H1 (cell line): ENCODE results near the gene MGAT2. TPM values are rescaled to one million over a fixed set of nuclear protein-coding genes. Genes with fewer than 3 reads are reported as not detected.

ENCODE experiments used
- CTCF ChIA-PET: fragments of 300-600 bp; sonication (Branson Sonifier 250); formaldehyde crosslinking; loops from one replicate; lab custom pipeline; 2021; ENCODE audit not compliant: partially characterized antibody; lab: Charles Lee
- POLR2A ChIA-PET: fragments of 300-600 bp; sonication (Branson Sonifier 250); formaldehyde crosslinking; loops from one replicate; lab custom pipeline; 2021; ENCODE audit warnings: inconsistent platforms; ENCODE audit not compliant: partially characterized antibody; lab: Charles Lee
- DNase-seq, 2 experiments: peaks; one replicate each; pipeline versions ENCODE4 v3.0.0 to v3.0.0-alpha.2; 2010 to 2022; ENCODE audit warnings: low spot score in 2 of 2, low read depth in 1 of 2, mixed read lengths in 1 of 2
- FAIRE-seq: peaks from 2 replicates; lab custom pipeline; 2011; peaks lifted over from hg19 to GRCh38; lab: Jason Lieb, UNC
- H2AFZ ChIP-seq: 2 replicates; pipeline ENCODE4 v1.8.1; 2012; ENCODE audit warnings: low read length, inconsistent platforms
- H2AK5ac ChIP-seq: 2 replicates; pipeline ENCODE4 v1.6.1; 2013; ENCODE audit warnings: low read depth, low read length
- H2BK120ac ChIP-seq: replicated peaks from 2 replicates; pipeline ENCODE3; 2013; ENCODE audit warnings: low read depth, low read length, inconsistent platforms
- H2BK12ac ChIP-seq: 2 replicates; pipeline ENCODE4 v1.6.1; 2013; ENCODE audit warnings: low read depth, low read length
- H2BK15ac ChIP-seq: 2 replicates; pipeline ENCODE4 v1.6.1; 2013; ENCODE audit warnings: low read length
- H2BK20ac ChIP-seq: 2 replicates; pipeline ENCODE4 v1.6.1; 2013; ENCODE audit warnings: low read length
- H2BK5ac ChIP-seq: 2 replicates; pipeline ENCODE4 v1.6.1; 2013; ENCODE audit warnings: low read depth, low read length
- H3K14ac ChIP-seq: 2 replicates; pipeline ENCODE4 v1.6.1; 2013; ENCODE audit warnings: inconsistent platforms; ENCODE audit not compliant: insufficient read length
- H3K18ac ChIP-seq: 2 replicates; pipeline ENCODE4 v1.6.1; 2013; ENCODE audit warnings: low read length; ENCODE audit errors: extremely low read depth
- H3K23ac ChIP-seq: 2 replicates; pipeline ENCODE4 v1.6.1; 2013; ENCODE audit warnings: inconsistent platforms; ENCODE audit not compliant: insufficient read length
- H3K23me2 ChIP-seq: 2 replicates; pipeline ENCODE4 v1.6.1; 2013; ENCODE audit warnings: low read depth, low read length
- H3K27ac ChIP-seq: 2 replicates; pipeline ENCODE4 v1.6.1; 2011; ENCODE audit warnings: low read depth, low read length, inconsistent platforms
- H3K27me3 ChIP-seq, 4 experiments: replicated peaks in 1 of 4; 1 replicate in 1 of 4; 2 replicates in 3 of 4; pipeline versions ENCODE4 v1.6.1 to v1.8.1; 2011 to 2013; ENCODE audit warnings: low read length in 3 of 4, mild to moderate bottlenecking in 3 of 4, inconsistent platforms in 2 of 4, mixed read lengths in 2 of 4, moderate library complexity in 1 of 4; ENCODE audit not compliant: control insufficient read depth in 3 of 4, insufficient read depth in 3 of 4; ENCODE audit errors: extremely low read depth in 1 of 4
- H3K36me3 ChIP-seq, 4 experiments: 2 replicates each; pipeline versions ENCODE4 v1.6.1 to v1.8.1; 2011 to 2013; ENCODE audit warnings: mild to moderate bottlenecking in 4 of 4, low read length in 3 of 4, moderate library complexity in 2 of 4, control low read depth in 1 of 4, inconsistent platforms in 1 of 4; ENCODE audit not compliant: insufficient read depth in 4 of 4, control insufficient read depth in 2 of 4
- H3K4ac ChIP-seq: replicated peaks from 2 replicates; pipeline ENCODE3; 2013; ENCODE audit warnings: low read length, low read depth, mixed read lengths, inconsistent platforms; ENCODE audit not compliant: insufficient read length
- H3K4me1 ChIP-seq, 4 experiments: replicated peaks in 1 of 4; 1 replicate in 1 of 4; 2 replicates in 3 of 4; pipeline versions ENCODE4 v1.6.1 to v1.8.1; 2011 to 2013; ENCODE audit warnings: low read length in 3 of 4, inconsistent platforms in 2 of 4, mixed read lengths in 1 of 4; ENCODE audit not compliant: insufficient read depth in 4 of 4, control insufficient read depth in 3 of 4
- H3K4me2 ChIP-seq, 2 experiments: 2 replicates each; pipeline versions ENCODE4 v1.6.1 to v1.8.1; 2011 to 2013; ENCODE audit warnings: low read depth in 2 of 2, low read length in 2 of 2, control low read depth in 1 of 2, inconsistent platforms in 1 of 2, mild to moderate bottlenecking in 1 of 2; ENCODE audit not compliant: insufficient read depth in 1 of 2
- H3K4me3 ChIP-seq, 4 experiments: fragments of 200-600, 300-600 bp in 1 of 4; sonication (generic), shearing (Covaris generic), sonication (Bioruptor Twin) in 1 of 4; 2 replicates each; pipeline versions ENCODE4 v1.5.1 to v1.8.1; 2011 to 2016; ENCODE audit warnings: low read length in 4 of 4, low read depth in 3 of 4, control low read depth in 2 of 4, inconsistent platforms in 2 of 4, mild to moderate bottlenecking in 2 of 4, mixed read lengths in 1 of 4, moderate library complexity in 1 of 4; ENCODE audit not compliant: insufficient read depth in 2 of 4; ENCODE audit errors: extremely low read depth in 1 of 4
- H3K56ac ChIP-seq: replicated peaks from 2 replicates; pipeline ENCODE3; 2013; ENCODE audit warnings: low read depth, mild to moderate bottlenecking, mixed read lengths, low read length, inconsistent platforms; ENCODE audit not compliant: insufficient read length
- H3K79me1 ChIP-seq: 2 replicates; pipeline ENCODE4 v1.6.1; 2013; ENCODE audit warnings: low read depth, low read length, control low read depth
- H3K79me2 ChIP-seq, 2 experiments: 2 replicates each; pipeline versions ENCODE4 v1.6.1 to v1.8.1; 2012 to 2013; ENCODE audit warnings: low read length in 2 of 2, mild to moderate bottlenecking in 2 of 2, inconsistent platforms in 1 of 2; ENCODE audit not compliant: insufficient read depth in 2 of 2, control insufficient read depth in 1 of 2
- H3K9ac ChIP-seq, 4 experiments: replicated peaks in 1 of 4; 1 replicate in 1 of 4; 2 replicates in 3 of 4; pipeline versions ENCODE4 v1.6.1 to v1.8.1; 2011 to 2013; ENCODE audit warnings: low read depth in 3 of 4, low read length in 3 of 4, control low read depth in 2 of 4, mild to moderate bottlenecking in 2 of 4, moderate library complexity in 2 of 4, inconsistent platforms in 1 of 4; ENCODE audit errors: extremely low read depth in 1 of 4
- H3K9me3 ChIP-seq, 2 experiments: 2 replicates each; pipeline versions ENCODE4 v1.6.1 to v1.8.1; 2012 to 2013; ENCODE audit warnings: mild to moderate bottlenecking in 2 of 2, moderate library complexity in 2 of 2, control low read depth in 1 of 2, inconsistent platforms in 1 of 2, low read depth in 1 of 2, low read length in 1 of 2, mixed read lengths in 1 of 2; ENCODE audit not compliant: insufficient read depth in 2 of 2
- H4K20me1 ChIP-seq, 2 experiments: replicated peaks in 1 of 2; 2 replicates each; pipeline versions ENCODE3 to v1.8.1; 2011 to 2013; ENCODE audit warnings: inconsistent platforms in 2 of 2, low read length in 2 of 2, mild to moderate bottlenecking in 1 of 2; ENCODE audit not compliant: insufficient read depth in 2 of 2, control insufficient read depth in 1 of 2
- H4K5ac ChIP-seq: 2 replicates; pipeline ENCODE4 v1.6.1; 2013; ENCODE audit warnings: low read length, low read depth, mixed read lengths, inconsistent platforms; ENCODE audit not compliant: insufficient read length
- H4K8ac ChIP-seq: 2 replicates; pipeline ENCODE4 v1.8.0; 2013; ENCODE audit warnings: mild to moderate bottlenecking, moderate library complexity, low read length, inconsistent platforms; ENCODE audit not compliant: insufficient read depth; ENCODE audit errors: extremely low read depth
- H4K91ac ChIP-seq: replicated peaks from 2 replicates; pipeline ENCODE3; 2013; ENCODE audit warnings: low read length, mixed read lengths, inconsistent platforms; ENCODE audit not compliant: insufficient read length
- BRCA1 ChIP-seq: IDR thresholded peaks from 2 replicates; pipeline ENCODE4 v1.6.1; 2012; ENCODE audit warnings: low read depth, low read length, improper control_type of control experiment
- CBX5 ChIP-seq: fragments of 300-800, 300-1000 bp; sonication (generic); IDR thresholded peaks from 2 replicates; pipeline ENCODE4 v1.7.1; 2016; ENCODE audit warnings: antibody characterized with exemption, low read length, low read depth
- CTBP2 ChIP-seq: IDR thresholded peaks from 2 replicates; pipeline ENCODE4 v1.7.0; 2011; ENCODE audit warnings: borderline replicate concordance, mild to moderate bottlenecking, moderate library complexity, mixed read lengths, low read length; ENCODE audit not compliant: insufficient read depth, insufficient read length
- GABPA ChIP-seq: IDR thresholded peaks from 2 replicates; pipeline ENCODE4 v1.6.1; 2011; ENCODE audit warnings: mild to moderate bottlenecking, low read length, moderate library complexity, borderline replicate concordance; ENCODE audit not compliant: insufficient read depth
- HDAC6 ChIP-seq: IDR thresholded peaks from one replicate; pipeline ENCODE4 v1.7.1; 2012; ENCODE audit warnings: low read depth, mild to moderate bottlenecking, inconsistent platforms, low read length, moderate library complexity
- JUND ChIP-seq: IDR thresholded peaks from 2 replicates; pipeline ENCODE4 v1.6.1; 2011; ENCODE audit warnings: mild to moderate bottlenecking, improper control_type of control experiment, low read length
- KDM1A ChIP-seq: fragments of 200-600, 300-600 bp; sonication (generic); IDR thresholded peaks from 2 replicates; pipeline ENCODE4 v1.7.1; 2016; ENCODE audit warnings: mild to moderate bottlenecking, low read length, borderline replicate concordance
- KDM4A ChIP-seq: IDR thresholded peaks from one replicate; pipeline ENCODE4 v1.7.1; 2012; ENCODE audit warnings: low read depth, mild to moderate bottlenecking, moderate library complexity, low read length, inconsistent platforms; ENCODE audit not compliant: severe bottlenecking
- KDM5A ChIP-seq: fragments of 200-600 bp; IDR thresholded peaks from 2 replicates; pipeline ENCODE4 v1.7.1; 2012; ENCODE audit warnings: mild to moderate bottlenecking, low read length, inconsistent platforms, mixed read lengths
- SIX5 ChIP-seq: IDR thresholded peaks from 2 replicates; pipeline ENCODE4 v1.6.1; 2011; ENCODE audit warnings: mild to moderate bottlenecking, low read depth, low read length
- SRF ChIP-seq: IDR thresholded peaks from 2 replicates; pipeline ENCODE4 v1.6.1; 2011; ENCODE audit warnings: mild to moderate bottlenecking, low read depth, low read length, moderate library complexity
- TCF12 ChIP-seq: IDR thresholded peaks from 2 replicates; pipeline ENCODE4 v1.6.1; 2011; ENCODE audit warnings: low read depth, mild to moderate bottlenecking, low read length
- TEAD4 ChIP-seq: IDR thresholded peaks from 2 replicates; pipeline ENCODE4 v1.6.1; 2012; ENCODE audit warnings: low read depth, low read length, inconsistent platforms, mixed read lengths
- USF2 ChIP-seq: IDR thresholded peaks from 2 replicates; pipeline ENCODE4 v1.6.1; 2011; ENCODE audit warnings: low read length, improper control_type of control experiment
- WGBS, 2 experiments: shearing (Covaris generic) in 1 of 2; methylation state at CpG; one replicate each; pipeline versions ENCODE4 v1.1.6 to v1.1.7; 2013 to 2015; ENCODE audit warnings: low lambda C conversion rate in 2 of 2, mixed read lengths in 2 of 2, inconsistent platforms in 1 of 2, low coverage in 1 of 2, missing lambda C conversion rate in 1 of 2; ENCODE audit not compliant: insufficient replicate concordance in 2 of 2, insufficient coverage in 1 of 2, insufficient read length in 1 of 2; ENCODE audit errors: extremely low coverage in 1 of 2, missing lambda C conversion rate in 1 of 2; 5-methylcytosine and 5-hydroxymethylcytosine counted together
- polyA plus RNA-seq, 7 experiments: library from polyadenylated mRNA; depleted of rRNA in 3 of 7; stranded (reverse) in 5 of 7; unstranded in 2 of 7; fragments of >200 nt in 5 of 7; fragments of 200-250 nt in 2 of 7; gene quantifications; 1 replicate in 5 of 7; 2 replicates in 1 of 7; 4 replicates in 1 of 7; pipeline versions ENCODE4 v1.2.1 to v1.2.3, GENCODE V29; 2011 to 2013; ENCODE audit warnings: missing spikeins in 2 of 7, mixed read lengths in 2 of 7
- total RNA-seq: library from RNA; stranded (reverse); fragmentation: NEBNext Ultra II Directional; extraction: Animal tissue kit (Norgen Biotek cat#: 25700); gene quantifications from 2 replicates; pipeline ENCODE4 v1.2.1, GENCODE V29; 2021

MGAT2 gene
- total and polyA plus RNA-seq, 2 of the 8 experiments (the other 6 are each of a cell fraction or from before 2014, with no cell fraction given) = 10.6 to 23.7 TPM

- FAIRE-seq (no peak), DNase-seq (no peak)
- ChIA-PET CTCF (no interaction called here), POLR2A (interaction anchor here (2.3 kb wide), 1 partner anchor 9 kb away, joined by 5 read pairs; no protein-coding TSS in a partner anchor)
- Histone ChIP-seq H3K56ac (no peak overlapping the region), H2BK120ac (no peak overlapping the region), H3K9me3 (no peaks in the 10 kb centered on the region), H3K18ac (no peak overlapping the region), H3K79me2 (peaks cover 0 to 15% of the 10 kb centered on the region in 2 experiments; a peak in 2 of 4 replicates), H2BK20ac (no peak overlapping the region), H3K27me3 (no peaks in the 10 kb centered on the region), H3K4ac (no peak overlapping the region), H3K14ac (no peak overlapping the region), H2AFZ (no peak overlapping the region), H3K4me1 (no peaks in the 10 kb centered on the region), H4K91ac (no peak overlapping the region), H3K23me2 (no peaks in the 10 kb centered on the region), H2BK12ac (no peak overlapping the region), H4K8ac (no peak overlapping the region), H2BK15ac (no peak overlapping the region), H3K4me3 (no peak overlapping the region), H3K79me1 (no peaks in the 10 kb centered on the region), H4K5ac (no peak overlapping the region), H3K23ac (no peak overlapping the region), H3K36me3 (peaks cover 4 to 26% (median 5%) of the 10 kb centered on the region in 4 experiments; a peak in 7 of 8 replicates), H3K9ac (no peak overlapping the region), H3K27ac (no peak overlapping the region), H4K20me1 (peaks cover 1 to 6% of the 10 kb centered on the region in 2 experiments), H2BK5ac (no peak overlapping the region), H3K4me2 (no peak overlapping the region), H2AK5ac (no peak overlapping the region)
- 96% methylated on average over 2 of the region's 2 CpGs; no CpG with 5 or more reads in 1 of the 2 experiments for WGBS, 2 experiments
- no peak for TF ChIP-seq KDM4A
- TF ChIP-seq KDM1A = no peak
- TF ChIP-seq TCF12 = no peak
- no peak for TF ChIP-seq GABPA
- no peak for TF ChIP-seq SRF
- no peak for TF ChIP-seq SIX5
- no peak for TF ChIP-seq USF2
- TF ChIP-seq KDM5A = no peak
- TF ChIP-seq JUND = no peak
- TF ChIP-seq CTBP2 = no peak
- no peak for TF ChIP-seq CBX5
- no peak for TF ChIP-seq TEAD4
- no peak for TF ChIP-seq HDAC6
- no peak for TF ChIP-seq BRCA1
Observed at GRCh38 chr14:49614196-49614595, 6.4 kb upstream of the MGAT2 start.
